SK-N-SH (cell line): ENCODE measurements around the gene BMP6. TPM values are rescaled to one million over a fixed set of nuclear protein-coding genes. Genes with fewer than 3 reads are reported as not detected.

Experiments
- CTCF ChIA-PET: fragments of 300-600, 350-600 bp; formaldehyde crosslinking; extraction: SDS; loops from one replicate; lab custom pipeline; 2021; lab: Yijun Ruan, JAX
- POLR2A ChIA-PET: fragments of 350-600 bp; sonication (Branson Sonifier 250); formaldehyde crosslinking; extraction: SDS; loops from one replicate; lab custom pipeline; 2020; ENCODE audit warnings: antibody characterized with exemption, inconsistent platforms; lab: Yijun Ruan, JAX
- DNase-seq: peaks from one replicate; pipeline ENCODE4 v3.0.0; 2012
- H2AFZ ChIP-seq: fragments of 200-600 bp; sonication (generic); 2 replicates; pipeline ENCODE4 v1.8.1; 2016; ENCODE audit warnings: antibody characterized with exemption, mild to moderate bottlenecking, low read depth
- H3F3A ChIP-seq: fragments of 200-600 bp; sonication (generic); replicated peaks from 2 replicates; pipeline ENCODE3; 2016; ENCODE audit warnings: antibody characterized with exemption, mild to moderate bottlenecking; ENCODE audit not compliant: insufficient read depth
- H3K27ac ChIP-seq, 2 experiments: fragments of 200-500 bp in 1 of 2; fragments of 200-600 bp in 1 of 2; sonication (Bioruptor generic) in 1 of 2; sonication (generic), shearing (Covaris generic) in 1 of 2; 2 replicates each; pipeline versions ENCODE4 v1.5.1 to v1.6.1; 2014 to 2016; ENCODE audit warnings: low read depth in 2 of 2, inconsistent platforms in 1 of 2, low read length in 1 of 2, mild to moderate bottlenecking in 1 of 2, mixed read lengths in 1 of 2
- H3K27me3 ChIP-seq: fragments of 200-600 bp; sonication (generic), shearing (Covaris generic); 2 replicates; pipeline ENCODE4 v1.6.1; 2016; ENCODE audit warnings: mixed run types; ENCODE audit not compliant: insufficient read depth
- H3K36me3 ChIP-seq, 2 experiments: fragments of 200-500 bp in 1 of 2; fragments of 200-600 bp in 1 of 2; sonication (Bioruptor generic) in 1 of 2; sonication (generic) in 1 of 2; replicated peaks in 1 of 2; 2 replicates each; pipeline versions ENCODE3 to v1.5.1; 2014 to 2016; ENCODE audit warnings: low read length in 1 of 2, mild to moderate bottlenecking in 1 of 2; ENCODE audit not compliant: insufficient read depth in 2 of 2, control insufficient read depth in 1 of 2
- H3K4me1 ChIP-seq, 2 experiments: fragments of 200-500 bp in 1 of 2; fragments of 200-600 bp in 1 of 2; sonication (Bioruptor generic) in 1 of 2; sonication (generic), shearing (Covaris generic) in 1 of 2; 2 replicates each; pipeline versions ENCODE4 v1.5.1 to v1.6.1; 2014 to 2016; ENCODE audit warnings: low read depth in 1 of 2, low read length in 1 of 2, mixed run types in 1 of 2; ENCODE audit not compliant: insufficient read depth in 2 of 2, control insufficient read depth in 1 of 2
- H3K4me2 ChIP-seq: fragments of 200-600 bp; sonication (generic), shearing (Covaris generic); 2 replicates; pipeline ENCODE4 v1.6.1; 2017; ENCODE audit warnings: mixed run types
- H3K4me3 ChIP-seq, 2 experiments: fragments of 200-500 bp in 1 of 2; fragments of 200-600 bp in 1 of 2; sonication (Bioruptor generic) in 1 of 2; sonication (generic), shearing (Covaris generic) in 1 of 2; 2 replicates each; pipeline versions ENCODE4 v1.5.1 to v1.8.1; 2014 to 2016; ENCODE audit warnings: low read depth in 2 of 2, inconsistent platforms in 1 of 2, low read length in 1 of 2, mild to moderate bottlenecking in 1 of 2, mixed read lengths in 1 of 2, moderate library complexity in 1 of 2
- H3K79me2 ChIP-seq: fragments of 200-600 bp; sonication (generic); 2 replicates; pipeline ENCODE4 v1.8.1; 2017; ENCODE audit warnings: mild to moderate bottlenecking; ENCODE audit not compliant: insufficient read depth
- H3K9ac ChIP-seq: fragments of 200-600 bp; sonication (generic); 2 replicates; pipeline ENCODE4 v1.6.1; 2017; ENCODE audit warnings: mixed run types
- H3K9me2 ChIP-seq: fragments of 200-600 bp; sonication (generic); 2 replicates; pipeline ENCODE4 v1.6.1; 2017; ENCODE audit warnings: mixed run types
- H3K9me3 ChIP-seq: fragments of 200-600 bp; sonication (generic); 2 replicates; pipeline ENCODE4 v1.6.1; 2017; ENCODE audit warnings: mixed run types, mild to moderate bottlenecking, moderate library complexity
- H4K20me1 ChIP-seq: fragments of 200-600 bp; sonication (generic); 2 replicates; pipeline ENCODE4 v1.6.1; 2017; ENCODE audit warnings: mild to moderate bottlenecking, mixed run types; ENCODE audit not compliant: insufficient read depth
- CHD2 ChIP-seq: fragments of 150-350 bp; IDR thresholded peaks from 2 replicates; pipeline ENCODE4 v1.6.1; 2018; ENCODE audit warnings: low read length; ENCODE audit not compliant: partially characterized antibody
- CTCF ChIP-seq: fragments of 200-600 bp; sonication (generic); IDR thresholded peaks from 2 replicates; pipeline ENCODE4 v1.6.1; 2017; ENCODE audit warnings: antibody characterized with exemption, mild to moderate bottlenecking, moderate library complexity
- EP300 ChIP-seq, 2 experiments: IDR thresholded peaks; 2 replicates each; pipeline versions ENCODE4 v1.4.0 to v1.6.1; 2012; ENCODE audit warnings: borderline replicate concordance in 1 of 2, low read depth in 1 of 2, low read length in 1 of 2
- FOXJ3 ChIP-seq: sonication (generic); formaldehyde crosslinking; IDR thresholded peaks from 2 replicates; pipeline ENCODE4 v1.5.1; 2020; ENCODE audit warnings: mild to moderate bottlenecking, missing genetic modification reagents
- MAX ChIP-seq: IDR thresholded peaks from 2 replicates; pipeline ENCODE4 v1.4.0; 2012; ENCODE audit warnings: low read depth
- MEF2A ChIP-seq: IDR thresholded peaks from 2 replicates; pipeline ENCODE4 v1.4.0; 2012; ENCODE audit warnings: low read depth, borderline replicate concordance
- MXI1 ChIP-seq: IDR thresholded peaks from 2 replicates; pipeline ENCODE4 v1.6.1; 2012; ENCODE audit warnings: mild to moderate bottlenecking, low read depth, low read length, improper control_type of control experiment
- NFIC ChIP-seq: IDR thresholded peaks from 2 replicates; pipeline ENCODE4 v1.4.0; 2012; ENCODE audit warnings: borderline replicate concordance
- NRF1 ChIP-seq: IDR thresholded peaks from 2 replicates; pipeline ENCODE4 v1.6.1; 2012; ENCODE audit warnings: low read depth, mild to moderate bottlenecking, low read length
- REST ChIP-seq: IDR thresholded peaks from 2 replicates; pipeline ENCODE4 v1.6.1; 2012; ENCODE audit warnings: mild to moderate bottlenecking, low read depth, low read length, moderate library complexity
- RFX5 ChIP-seq: IDR thresholded peaks from 2 replicates; pipeline ENCODE4 v1.6.1; 2012; ENCODE audit warnings: mild to moderate bottlenecking, improper control_type of control experiment, low read length
- RXRA ChIP-seq: IDR thresholded peaks from 2 replicates; pipeline ENCODE4 v1.4.0; 2012; ENCODE audit warnings: low read depth, mild to moderate bottlenecking, borderline replicate concordance
- SMC3 ChIP-seq: IDR thresholded peaks from 2 replicates; pipeline ENCODE4 v1.6.1; 2012; ENCODE audit warnings: low read depth, low read length, improper control_type of control experiment
- TAF1 ChIP-seq: IDR thresholded peaks from 2 replicates; pipeline ENCODE4 v1.6.1; 2012; ENCODE audit warnings: low read depth, mild to moderate bottlenecking, low read length, moderate library complexity, borderline replicate concordance
- TCF12 ChIP-seq: IDR thresholded peaks from 2 replicates; pipeline ENCODE4 v1.4.0; 2012
- TEAD4 ChIP-seq: IDR thresholded peaks from 2 replicates; pipeline ENCODE4 v1.4.0; 2012; ENCODE audit warnings: mild to moderate bottlenecking, borderline replicate concordance; ENCODE audit not compliant: insufficient read depth
- USF1 ChIP-seq: IDR thresholded peaks from 2 replicates; pipeline ENCODE4 v1.4.0; 2012; ENCODE audit warnings: low read depth, borderline replicate concordance
- USF2 ChIP-seq: fragments of 150-350 bp; IDR thresholded peaks from 2 replicates; pipeline ENCODE4 v1.6.1; 2017; ENCODE audit warnings: antibody characterized with exemption, low read length, low read depth, borderline replicate concordance
- WGBS: methylation state at CpG from one replicate; pipeline ENCODE4 v1.1.6; 2017; ENCODE audit warnings: low lambda C conversion rate; 5-methylcytosine and 5-hydroxymethylcytosine counted together
- polyA plus RNA-seq, 3 experiments: library from polyadenylated mRNA; depleted of rRNA; stranded (reverse); fragments of >200 nt; gene quantifications; 2 replicates each; pipeline ENCODE4 v1.2.3, GENCODE V29; 2012

The BMP6 gene
- polyA plus RNA-seq, 1 of the 3 experiments (the other 2 are of a cell fraction): not detected

GRCh38 chr6:7802662-7803061 is 76.8 kb downstream of the BMP6 start:
- Histone ChIP-seq H3K9me3 (no peaks in the 10 kb centered on the region), H3K4me3 (no peak overlapping the region), H3K36me3 (no peaks in the 10 kb centered on the region), H3K27ac (no peak overlapping the region), H2AFZ (no peak overlapping the region), H3K9me2 (no peaks in the 10 kb centered on the region), H3K27me3 (peaks cover 22% of the 10 kb centered on the region; the same call in 1 of the 2 replicates), H3K79me2 (no peaks in the 10 kb centered on the region), H3K9ac (no peak overlapping the region), H4K20me1 (no peaks in the 10 kb centered on the region), H3K4me1 (no peaks in the 10 kb centered on the region), H3K4me2 (no peak overlapping the region), H3F3A (no peaks in the 10 kb centered on the region)
- 36% methylated on average over 3 of the region's 3 CpGs for WGBS
- TF ChIP-seq RXRA (no peak), SMC3 (no peak), FOXJ3 (no peak), MXI1 (no peak), USF2 (no peak), CHD2 (no peak), NFIC (no peak), TCF12 (no peak), MAX (no peak), CTCF (no peak), MEF2A (no peak), NRF1 (no peak), TAF1 (no peak), USF1 (no peak), EP300 (IDR thresholded peaks at IDR 0.05; ENCODE audit: borderline replicate concordance in 1 of 2, low read depth in 1 of 2, low read length in 1 of 2) (no peak), TEAD4 (no peak), REST (no peak), RFX5 (no peak)
- CTCF ChIA-PET: no interaction called here
- no peak for DNase-seq
- POLR2A ChIA-PET: no interaction called here
